Psoas muscle (tissue), 8 donors: ENCODE measurements around the gene TACR2. TPM values are rescaled to one million over a fixed set of nuclear protein-coding genes. Genes with fewer than 3 reads are reported as not detected.

Experiments
- ATAC-seq, 4 donors: fragments of 200-7000 bp; cut with Tn5 transposase; one replicate each; pipeline ENCODE4 v1.9.1; 2020; ENCODE audit warnings: moderate library complexity in 3 of 4, mild to moderate bottlenecking in 2 of 4
- DNase-seq, 2 donors: peaks; one replicate each; pipeline ENCODE4 v3.0.0-alpha.2; 2020
- H3K27ac ChIP-seq: fragments of 200-600 bp; one replicate; pipeline ENCODE4 v1.8.0; 2022
- H3K27me3 ChIP-seq, 3 donors: fragments of 200-600 bp in 1 of 3; one replicate each; pipeline versions ENCODE4 v1.6.1 to v1.8.0; 2013 to 2022; ENCODE audit warnings: low read length in 2 of 3, mild to moderate bottlenecking in 2 of 3, moderate library complexity in 1 of 3; ENCODE audit not compliant: insufficient read depth in 3 of 3
- H3K36me3 ChIP-seq, 2 donors: fragments of 200-600 bp in 1 of 2; one replicate each; pipeline versions ENCODE4 v1.6.1 to v1.8.0; 2013 to 2022; ENCODE audit warnings: low read depth in 1 of 2, mild to moderate bottlenecking in 1 of 2, moderate library complexity in 1 of 2; ENCODE audit not compliant: insufficient read depth in 1 of 2
- H3K4me1 ChIP-seq: fragments of 200-600 bp; one replicate; pipeline ENCODE4 v1.8.0; 2022
- H3K4me3 ChIP-seq: fragments of 200-600 bp; one replicate; pipeline ENCODE4 v1.8.0; 2022; ENCODE audit warnings: mild to moderate bottlenecking
- H3K9me3 ChIP-seq: fragments of 200-600 bp; one replicate; pipeline ENCODE4 v1.8.0; 2022
- CTCF ChIP-seq: fragments of 200-600 bp; IDR thresholded peaks from one replicate; pipeline ENCODE4 v1.8.0; 2022; ENCODE audit warnings: antibody characterized with exemption
- WGBS, 3 donors: extraction: QIAGEN DNeasy Blood & Tissue Kit; methylation state at CpG; one replicate each; pipeline versions ENCODE4 v1.1.6 to v1.1.7; 2013; 5-methylcytosine and 5-hydroxymethylcytosine counted together
- intact Hi-C, 2 donors: fragments of 100-400 bp; cut with DNase I; formaldehyde crosslinking; loops; one replicate each; pipeline versions ENCODE4 v1.11.0 to v1.14.2; 2022
- polyA plus RNA-seq, 3 donors: library from polyadenylated mRNA; stranded (reverse); fragments of 200-250 nt; gene quantifications; one replicate each; pipeline ENCODE4 v1.2.3, GENCODE V29; 2013
- total RNA-seq, 4 donors: library from RNA; stranded (reverse); fragmentation: NEBNext Ultra II Directional in 2 of 4; extraction: Animal tissue kit (Norgen Biotek cat#: 25700) in 2 of 4; gene quantifications; one replicate each; pipeline versions ENCODE4 v1.2.1 to v1.2.4, GENCODE V29; 2021 to 2023
- donor health status: healthy with polysubstance abuse.
- donor health status: DM: no; HTN: no; CAD: no; lungs with moderate emphysema.
- donor health status: Bipolar disorder and iron deficiency.
- donor health status: healthy.
- donor health status: DM: yes; HTN: yes; CAD: no.
- donor health status: DM: no; HTN: no; CAD: no.
- donor health status: DM: no; HTN: no; CAD: no.
- donor health status: DM: yes; HTN: yes; CAD: no.

Gene TACR2
- total and polyA plus RNA-seq, 7 donors, result 0.21 to 0.61 (median 0.25) TPM

- intact Hi-C loops, result no loop called here
- H3K4me3 ChIP-seq, result no peak overlapping the region
- H3K4me1 ChIP-seq, result peaks cover 35% of the 10 kb centered on the region
- H3K27ac ChIP-seq, result no peak overlapping the region
- 90 to 98% (median 92%) methylated on average over 2 of the region's 2 CpGs for WGBS, 3 donors
- no peak for TF ChIP-seq CTCF
- no peaks in the 10 kb centered on the region for H3K27me3 ChIP-seq
- ATAC-seq (no peak), DNase-seq (no peak)
- H3K36me3 ChIP-seq, result peaks cover 0 to 2% of the 10 kb centered on the region in 2 donors
- H3K9me3 ChIP-seq, result no peaks in the 10 kb centered on the region
Measured at GRCh38 chr10:69356187-69356586, 60.5 kb downstream of the TACR2 start.

GRCh38 chr10:69353977-69354635, 62.6 kb downstream of the TACR2 start:
- WGBS, 3 donors, result 90 to 94% (median 92%) methylated on average over 8 of the region's 8 CpGs
- ATAC-seq (no peak), DNase-seq (no peak)
- no peaks in the 10 kb centered on the region for H3K9me3 ChIP-seq
- no peak for TF ChIP-seq CTCF
- H3K4me1 ChIP-seq, result peaks cover 23% of the 10 kb centered on the region
- H3K27ac ChIP-seq, result no peak overlapping the region
- H3K4me3 ChIP-seq, result no peak overlapping the region
- H3K27me3 ChIP-seq, result no peaks in the 10 kb centered on the region
- peaks cover 0 to 2% of the 10 kb centered on the region in 2 donors for H3K36me3 ChIP-seq
- intact Hi-C loops, result no loop called here

Other genes with a start within 250 kb of the TACR2 start
- 10 to 100 TPM; 33.9 to 56.4 (median 43.8) TPM for gene SUPV3L1, start 236.7 kb downstream of the TACR2 start, total RNA-seq
- 10 to 100 TPM; 50.6 to 55.6 (median 53.4) TPM for gene SUPV3L1, start 236.7 kb downstream of the TACR2 start, polyA plus RNA-seq
- not detected for gene HKDC1, start 196.6 kb downstream of the TACR2 start, total RNA-seq
- under 1 TPM in 2 of 3 donors, not detected in 1; 0.03 TPM for gene HKDC1, start 196.6 kb downstream of the TACR2 start, polyA plus RNA-seq
- gene HK1, start 138.4 kb downstream of the TACR2 start, total RNA-seq, result 100 to 1,000 TPM; 212 to 336 (median 261) TPM
- 100 to 1,000 TPM; 134 to 254 (median 216) TPM for gene HK1, start 138.4 kb downstream of the TACR2 start, polyA plus RNA-seq
- 10 to 100 TPM in 1 of 4 donors, 1 to 10 TPM in 3; 6.3 to 35.0 (median 8.6) TPM for gene TSPAN15, start 34.5 kb upstream of the TACR2 start, total RNA-seq
- gene TSPAN15, start 34.5 kb upstream of the TACR2 start, polyA plus RNA-seq, result 10 to 100 TPM; 10.7 to 11.7 (median 11.6) TPM
- gene NEUROG3, start 156.5 kb upstream of the TACR2 start, total RNA-seq, result not detected
- gene NEUROG3, start 156.5 kb upstream of the TACR2 start, polyA plus RNA-seq, result under 1 TPM in 1 of 3 donors, not detected in 2; 0.01 TPM
- 1 to 10 TPM; 1.1 to 6.2 (median 1.7) TPM for gene FAM241B, start 213.3 kb upstream of the TACR2 start, total RNA-seq
- 1 to 10 TPM; 2.8 to 5.9 (median 3.2) TPM for gene FAM241B, start 213.3 kb upstream of the TACR2 start, polyA plus RNA-seq